Measurements from ENCODE around the gene ARID5B. TPM values are rescaled to one million over a fixed set of nuclear protein-coding genes. Genes with fewer than 3 reads are reported as not detected.

ARID5B gene
- total and polyA plus RNA-seq, 2 experiments from 2014 or later, result 1.3 to 1.6 TPM

- H3K9me3 Mint-ChIP-seq, result no peaks in the 10 kb centered on the region
- ATAC-seq, result no peak
These were observed 39.7 kb downstream of the ARID5B start for GRCh38 chr10:61941202-61941681.

More at GRCh38 chr10:61941202-61941681, 39.7 kb downstream of the ARID5B start:
- no peak overlapping the region for H3K4me3 ChIP-seq
- H3K4me3 Mint-ChIP-seq, result no peak overlapping the region
- H3K27me3 ChIP-seq (ENCODE audit: insufficient read depth), result no peaks in the 10 kb centered on the region
- no peaks in the 10 kb centered on the region for H3K79me2 ChIP-seq (replicated peaks; ENCODE audit: insufficient read depth)
- no peaks in the 10 kb centered on the region for H3K36me3 Mint-ChIP-seq (ENCODE audit: low read depth)
- no peaks in the 10 kb centered on the region for H3K4me1 ChIP-seq (ENCODE audit: insufficient read depth)
- no peak overlapping the region for H2AFZ ChIP-seq
- H3K36me3 ChIP-seq (ENCODE audit: insufficient read depth), result no peaks in the 10 kb centered on the region
- no peaks in the 10 kb centered on the region for H4K20me1 ChIP-seq (replicated peaks; ENCODE audit: insufficient read depth)
- peaks cover 12% of the 10 kb centered on the region for H3K4me1 Mint-ChIP-seq
- no peak overlapping the region for H3K4me2 ChIP-seq
- TF ChIP-seq REST (IDR thresholded peaks at IDR 0.05; ENCODE audit: unreplicated experiment), result no peak
- TF ChIP-seq CREB1 (CRISPR knock-in tag; IDR thresholded peaks at IDR 0.05; ENCODE audit: low read depth), result no peak
- no peak for TF ChIP-seq CTCF (conservative IDR thresholded peaks at IDR 0.05; ENCODE audit: low read depth in 2 of 2)
- TF ChIP-seq ETS1 (IDR thresholded peaks at IDR 0.05), result no peak
- TF ChIP-seq EZH2 (IDR thresholded peaks at IDR 0.05; ENCODE audit: low read depth, unreplicated experiment), result no peak
- TF ChIP-seq POLR2AphosphoS5 (IDR thresholded peaks at IDR 0.05; ENCODE audit: low read depth), result no peak
- peaks cover 5% of the 10 kb centered on the region for H3K27me3 Mint-ChIP-seq (ENCODE audit: insufficient read depth, low read depth, poor library complexity)
- H3K9me2 ChIP-seq (ENCODE audit: insufficient read depth), result no peaks in the 10 kb centered on the region
- H3K27ac ChIP-seq (ENCODE audit: low read depth), result no peak overlapping the region
- H3K27ac Mint-ChIP-seq, result no peak overlapping the region
- no peak for DNase-seq (ENCODE audit: low spot score)
- H3F3A ChIP-seq (replicated peaks; ENCODE audit: low read depth), result no peaks in the 10 kb centered on the region

Data from GM23338 (cell line).